AG09309 (cell line): ENCODE results near the gene GPR152.

Experiments used
- DNase-seq: peaks from one replicate; pipeline ENCODE4 v3.0.0-alpha.2; 2010; ENCODE audit warnings: low read depth
- H3K4me3 ChIP-seq: 2 replicates; pipeline ENCODE4 v1.5.1; 2011; ENCODE audit warnings: mild to moderate bottlenecking, low read depth, low read length, moderate library complexity; ENCODE audit not compliant: control insufficient read depth
- TF ChIP-seq, protein P1 (sequence below): IDR thresholded peaks from 2 replicates; pipeline ENCODE4 v1.5.1; 2011; ENCODE audit warnings: mild to moderate bottlenecking, low read depth, low read length, inconsistent platforms; ENCODE audit not compliant: insufficient read depth, control insufficient read depth; ENCODE audit errors: missing control alignments

Gene GPR152

DNA sequence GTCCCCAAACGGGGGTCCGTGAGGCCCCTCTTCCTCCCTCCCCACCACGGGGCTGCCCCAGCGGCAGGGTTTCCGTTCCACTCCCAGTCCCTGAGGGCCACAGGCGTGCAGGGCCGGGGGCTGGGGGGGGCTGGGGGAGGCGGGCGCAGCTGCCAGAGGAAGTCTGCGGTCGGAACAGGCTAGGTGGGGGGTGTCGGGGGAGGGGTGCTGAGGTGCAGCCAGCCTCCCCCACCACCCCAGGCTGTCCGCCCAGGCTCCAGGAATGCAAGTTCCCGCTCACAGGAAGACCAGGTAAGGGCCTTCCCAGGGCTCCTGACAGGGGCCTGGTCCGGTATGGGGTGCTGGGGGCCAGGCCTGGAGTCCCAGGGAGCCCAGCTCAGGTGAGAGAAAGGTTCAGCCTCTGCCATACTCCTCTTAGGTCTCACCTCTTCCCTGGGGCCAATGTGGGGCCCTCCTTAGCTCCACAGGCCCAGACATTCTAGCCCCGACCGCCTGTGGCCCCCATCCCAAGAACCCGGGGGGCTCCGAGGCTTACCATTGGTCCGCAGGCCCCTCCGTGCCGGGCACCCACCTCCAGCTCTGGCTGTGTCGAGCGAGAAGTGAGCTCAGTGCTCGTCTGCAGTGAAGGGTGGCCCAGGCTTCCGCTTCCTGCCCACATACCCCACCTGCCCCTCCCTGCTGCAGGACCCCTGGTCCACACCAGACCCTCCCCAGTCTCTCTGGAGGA, 15.3 kb downstream of the GPR152 start, which contains the start of gene PTPRCAP:
Gene PTPRCAP, minus strand, starts transcription at position 601 of the 727 bp plus-strand sequence. Its CDS starts 63 bp downstream, at position 538.
- H3K4me3 ChIP-seq: no peak within 1 kb of the TSS
- DNase-seq: no peak
- TF ChIP-seq, protein P1, sequence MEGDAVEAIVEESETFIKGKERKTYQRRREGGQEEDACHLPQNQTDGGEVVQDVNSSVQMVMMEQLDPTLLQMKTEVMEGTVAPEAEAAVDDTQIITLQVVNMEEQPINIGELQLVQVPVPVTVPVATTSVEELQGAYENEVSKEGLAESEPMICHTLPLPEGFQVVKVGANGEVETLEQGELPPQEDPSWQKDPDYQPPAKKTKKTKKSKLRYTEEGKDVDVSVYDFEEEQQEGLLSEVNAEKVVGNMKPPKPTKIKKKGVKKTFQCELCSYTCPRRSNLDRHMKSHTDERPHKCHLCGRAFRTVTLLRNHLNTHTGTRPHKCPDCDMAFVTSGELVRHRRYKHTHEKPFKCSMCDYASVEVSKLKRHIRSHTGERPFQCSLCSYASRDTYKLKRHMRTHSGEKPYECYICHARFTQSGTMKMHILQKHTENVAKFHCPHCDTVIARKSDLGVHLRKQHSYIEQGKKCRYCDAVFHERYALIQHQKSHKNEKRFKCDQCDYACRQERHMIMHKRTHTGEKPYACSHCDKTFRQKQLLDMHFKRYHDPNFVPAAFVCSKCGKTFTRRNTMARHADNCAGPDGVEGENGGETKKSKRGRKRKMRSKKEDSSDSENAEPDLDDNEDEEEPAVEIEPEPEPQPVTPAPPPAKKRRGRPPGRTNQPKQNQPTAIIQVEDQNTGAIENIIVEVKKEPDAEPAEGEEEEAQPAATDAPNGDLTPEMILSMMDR: no peak

DNA sequence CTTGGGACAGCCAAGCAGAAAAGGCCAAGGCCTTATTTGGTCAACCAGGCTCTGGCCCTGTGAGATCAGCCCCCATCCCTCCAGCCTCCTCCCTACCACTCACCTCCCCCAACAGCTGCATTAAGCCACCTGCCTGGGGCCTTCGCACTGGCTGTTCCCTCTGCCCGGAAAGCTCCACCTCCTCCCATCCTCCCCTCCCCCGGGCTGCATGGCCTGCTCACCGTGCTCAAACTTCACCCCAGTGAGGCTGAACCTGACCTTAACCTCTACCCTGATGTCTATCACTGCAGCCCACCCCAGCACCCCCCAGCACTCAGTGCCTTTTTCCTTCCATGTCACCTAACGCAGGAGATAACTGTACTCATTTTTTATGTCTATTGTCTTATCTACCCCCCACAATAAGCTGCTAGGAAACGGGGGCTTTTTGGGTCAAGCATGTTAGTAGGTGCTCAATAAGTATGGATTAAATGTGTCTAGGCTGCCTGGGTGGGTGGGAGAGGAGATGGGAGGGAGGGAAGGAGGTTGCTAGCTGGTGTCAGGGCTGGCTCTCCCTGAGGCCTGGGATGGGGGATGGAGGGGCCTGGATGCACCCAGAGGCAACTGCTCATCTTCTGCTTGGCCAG, 16.0 kb downstream of the GPR152 start:
- DNase-seq: no peak
- no peak overlapping the region for H3K4me3 ChIP-seq
- TF ChIP-seq, protein P1: no peak

DNA sequence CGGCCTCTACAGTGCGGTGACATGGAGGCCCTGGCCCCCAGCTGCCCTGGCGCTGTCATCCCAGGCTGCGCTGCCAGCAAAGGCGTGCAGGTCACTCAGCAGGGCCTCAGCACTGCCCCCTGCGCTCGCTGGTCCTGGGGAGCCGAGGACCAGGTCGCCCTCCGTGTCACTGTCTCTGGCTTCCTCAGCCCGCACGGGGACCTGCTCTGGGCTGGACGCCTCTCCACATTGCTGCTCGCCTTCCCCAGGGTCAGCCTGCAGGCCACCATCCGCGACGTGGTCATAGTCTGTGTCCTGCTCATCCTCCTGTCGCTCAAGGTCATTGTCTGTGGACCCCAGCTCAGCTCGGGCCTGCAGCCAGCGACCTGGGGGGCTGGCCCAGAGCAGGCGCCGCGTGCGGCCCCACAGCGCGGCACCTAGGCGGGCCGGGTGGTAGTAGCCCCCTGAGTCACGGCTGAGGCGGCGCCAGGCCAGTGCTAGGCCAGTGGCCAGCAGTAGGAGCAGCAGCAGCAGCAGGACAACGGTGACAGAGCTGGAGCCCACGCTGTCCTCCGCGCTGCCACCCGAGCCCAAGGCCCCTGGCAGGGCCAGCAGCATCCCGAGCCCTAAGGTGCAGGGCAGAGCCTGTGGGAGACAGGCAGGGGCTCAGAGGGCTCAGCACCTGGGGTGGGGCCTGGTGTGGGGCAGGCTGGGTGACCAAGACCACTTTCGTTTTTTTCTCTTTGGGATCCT, 16.6 kb downstream of the GPR152 start:
- TF ChIP-seq, protein P1: no peak
- H3K4me3 ChIP-seq: no peak overlapping the region
- DNase-seq: no peak

DNA sequence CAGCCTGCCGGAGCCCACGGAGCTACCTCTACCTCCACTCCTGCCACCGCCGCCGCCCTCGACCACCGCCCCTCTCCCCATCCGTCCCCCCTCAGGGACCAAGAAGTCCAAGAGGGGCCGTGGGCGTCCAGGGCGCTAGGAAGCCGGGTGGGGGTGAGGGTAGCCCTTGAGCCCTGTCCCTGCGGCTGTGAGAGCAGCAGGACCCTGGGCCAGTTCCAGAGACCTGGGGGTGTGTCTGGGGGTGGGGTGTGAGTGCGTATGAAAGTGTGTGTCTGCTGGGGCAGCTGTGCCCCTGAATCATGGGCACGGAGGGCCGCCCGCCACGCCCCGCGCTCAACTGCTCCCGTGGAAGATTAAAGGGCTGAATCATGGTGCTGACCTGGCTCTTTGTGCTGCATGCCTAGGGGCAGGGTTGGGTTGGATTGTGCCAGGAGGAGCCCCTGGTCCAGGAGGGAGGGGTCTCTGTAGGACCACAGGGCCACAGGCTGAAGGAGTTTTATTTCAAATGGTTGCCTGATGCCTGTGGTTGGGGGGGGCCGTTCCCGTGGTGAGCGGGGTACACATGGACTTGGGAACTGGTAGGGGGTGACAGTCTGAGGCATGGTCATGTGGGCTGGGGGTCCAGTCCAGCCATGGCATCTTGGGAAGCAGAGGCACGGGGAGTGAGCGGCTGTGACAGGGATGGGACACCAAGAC, 17.4 kb downstream of the GPR152 start:
- TF ChIP-seq, protein P1: no peak
- no peak overlapping the region for H3K4me3 ChIP-seq
- no peak for DNase-seq

DNA sequence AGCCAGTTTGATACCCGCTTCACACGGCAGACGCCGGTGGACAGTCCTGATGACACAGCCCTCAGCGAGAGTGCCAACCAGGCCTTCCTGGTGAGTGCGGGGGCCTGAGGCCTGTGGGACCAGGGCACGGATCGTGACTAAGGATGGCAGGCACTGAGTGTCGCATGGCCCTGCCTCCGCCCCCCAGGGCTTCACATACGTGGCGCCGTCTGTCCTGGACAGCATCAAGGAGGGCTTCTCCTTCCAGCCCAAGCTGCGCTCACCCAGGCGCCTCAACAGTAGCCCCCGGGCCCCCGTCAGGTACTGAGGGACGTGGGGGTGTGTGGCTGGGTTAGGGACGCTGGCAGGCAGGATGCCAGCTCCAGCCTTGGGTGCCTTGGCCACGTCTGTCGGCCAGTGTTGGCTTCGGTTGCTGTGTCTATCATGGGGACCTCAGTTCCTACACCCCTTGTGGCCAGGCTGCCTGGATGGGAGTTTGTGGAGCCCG, 18.1 kb downstream of the GPR152 start:
- no peak overlapping the region for H3K4me3 ChIP-seq
- no peak for DNase-seq
- TF ChIP-seq, protein P1: no peak

DNA sequence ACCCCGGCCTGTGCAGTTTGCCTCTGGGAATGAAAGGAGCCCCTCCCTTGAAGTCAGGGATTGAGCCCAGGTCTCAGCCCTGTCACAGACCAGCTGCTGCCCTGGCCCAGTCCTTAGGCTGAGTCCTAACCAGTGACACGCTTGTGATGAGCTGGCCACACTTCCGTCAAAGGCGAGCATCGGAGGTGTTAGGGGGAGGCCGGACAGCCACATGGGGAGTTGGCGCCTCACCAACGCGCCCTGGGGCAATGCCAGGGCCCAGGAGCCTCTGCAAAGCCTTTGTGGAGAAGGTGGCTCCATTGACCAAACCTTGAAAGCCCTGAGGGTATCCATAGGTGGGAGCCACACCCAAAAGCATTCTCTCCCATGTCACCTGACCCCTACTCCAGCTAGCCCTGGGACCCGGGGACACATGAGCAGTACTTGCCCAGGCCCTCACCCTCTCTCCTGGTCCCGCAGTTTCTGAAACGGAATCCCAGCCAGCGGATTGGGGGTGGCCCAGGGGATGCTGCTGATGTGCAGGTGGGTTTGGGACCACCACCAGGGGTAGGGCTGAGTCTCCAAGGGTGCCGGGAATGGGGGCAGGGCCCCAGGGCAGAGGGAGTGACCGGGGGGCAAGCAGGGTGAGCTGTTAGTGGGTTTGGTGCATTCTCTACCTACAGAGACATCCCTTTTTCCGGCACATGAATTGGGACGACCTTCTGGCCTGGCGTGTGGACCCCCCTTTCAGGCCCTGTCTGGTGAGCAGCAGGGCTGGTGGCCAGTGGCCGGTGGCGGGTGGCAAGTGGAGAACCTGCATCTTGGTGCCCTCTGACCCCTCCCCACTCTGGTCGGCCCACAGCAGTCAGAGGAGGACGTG, 18.8 kb downstream of the GPR152 start:
- H3K4me3 ChIP-seq: no peak overlapping the region
- DNase-seq: no peak
- TF ChIP-seq, protein P1: no peak
